K562 (cell line): Measurements from ENCODE around the gene CRB2. TPM values are rescaled to one million over a fixed set of nuclear protein-coding genes. Genes with fewer than 3 reads are reported as not detected.

ENCODE experiments used
- ATAC-seq: fragments of 200-7000 bp; cut with Tn5 transposase; 3 replicates; pipeline ENCODE4 v1.9.1; 2020; ENCODE audit warnings: moderate library complexity
- BruUV-seq: library from RNA; stranded (reverse); fragments of 400-500 nt; replicated peaks from 2 replicates; lab custom pipeline; 2021; lab: Mats Ljungman, UMichigan
- CTCF ChIA-PET: fragments of 300-600 bp; formaldehyde crosslinking; extraction: SDS; loops from one replicate; lab custom pipeline; 2021; ENCODE audit warnings: low intra/inter-chr PET ratio; lab: Yijun Ruan, JAX
- POLR2A ChIA-PET: fragments of 300-600, 350-650 bp; sonication (Branson Sonifier 250); formaldehyde crosslinking; extraction: SDS; loops from one replicate; lab custom pipeline; 2021; ENCODE audit warnings: antibody characterized with exemption, inconsistent platforms; lab: Yijun Ruan, JAX
- DNase-seq, 4 experiments: peaks; one replicate each; pipeline versions ENCODE4 v3.0.0 to v3.0.0-alpha.2; 2011 to 2018; ENCODE audit warnings: low spot score in 3 of 4, mixed read lengths in 3 of 4; ENCODE audit errors: extremely low read depth in 1 of 4
- FAIRE-seq: peaks from 2 replicates; lab custom pipeline; 2011; peaks lifted over from hg19 to GRCh38; lab: Jason Lieb, UNC
- H2AFZ ChIP-seq: 2 replicates; pipeline ENCODE4 v1.6.0; 2011; ENCODE audit warnings: low read depth, low read length, control low read depth, inconsistent platforms
- H3K27ac ChIP-seq: fragments of 200-600 bp; 3 replicates; pipeline ENCODE4 v1.8.0; 2011; ENCODE audit warnings: low read depth, mild to moderate bottlenecking, control low read depth, inconsistent platforms, low read length, moderate library complexity, mixed read lengths; ENCODE audit errors: extremely low read depth
- H3K27me3 ChIP-seq, 2 experiments: fragments of 300-600 bp in 1 of 2; 2 replicates in 1 of 2; 3 replicates in 1 of 2; pipeline versions ENCODE4 v1.6.0 to v1.8.0; 2011; ENCODE audit warnings: inconsistent platforms in 2 of 2, low read length in 2 of 2, mild to moderate bottlenecking in 1 of 2, mixed read lengths in 1 of 2, moderate library complexity in 1 of 2; ENCODE audit not compliant: control insufficient read depth in 2 of 2, insufficient read depth in 2 of 2
- H3K36me3 ChIP-seq: fragments of 300-600 bp; 3 replicates; pipeline ENCODE4 v1.8.0; 2011; ENCODE audit warnings: mild to moderate bottlenecking, low read length, inconsistent platforms; ENCODE audit not compliant: control insufficient read depth, insufficient read depth
- H3K4me1 ChIP-seq, 2 experiments: fragments of 200-600 bp in 1 of 2; replicated peaks in 1 of 2; 2 replicates in 1 of 2; 3 replicates in 1 of 2; pipeline versions ENCODE4 v1.5.1 to v1.8.0; 2011; ENCODE audit warnings: inconsistent platforms in 2 of 2, low read length in 2 of 2, mild to moderate bottlenecking in 1 of 2, mixed read lengths in 1 of 2, moderate library complexity in 1 of 2; ENCODE audit not compliant: control insufficient read depth in 2 of 2, insufficient read depth in 2 of 2
- H3K4me2 ChIP-seq: 2 replicates; pipeline ENCODE4 v1.6.1; 2011; ENCODE audit warnings: low read length, control low read depth, inconsistent platforms, mixed read lengths; ENCODE audit not compliant: insufficient read depth
- H3K4me3 ChIP-seq: fragments of 200-600 bp; sonication (generic), shearing (Covaris generic); 2 replicates; pipeline ENCODE4 v1.5.1; 2016; ENCODE audit warnings: control low read depth, inconsistent platforms
- H3K79me2 ChIP-seq: fragments of 200-600 bp; 3 replicates; pipeline ENCODE4 v1.8.0; 2011; ENCODE audit warnings: low read length, inconsistent platforms; ENCODE audit not compliant: control insufficient read depth, insufficient read depth
- H3K9ac ChIP-seq, 2 experiments: 2 replicates each; pipeline versions ENCODE4 v1.6.0 to v1.6.1; 2011; ENCODE audit warnings: low read depth in 2 of 2, low read length in 2 of 2, control low read depth in 1 of 2, inconsistent platforms in 1 of 2, mild to moderate bottlenecking in 1 of 2, mixed read lengths in 1 of 2; ENCODE audit not compliant: insufficient read depth in 1 of 2
- H3K9me1 ChIP-seq: one replicate; pipeline ENCODE4 v1.6.0; 2011; ENCODE audit warnings: inconsistent platforms, mild to moderate bottlenecking, low read length, moderate library complexity; ENCODE audit not compliant: control insufficient read depth, insufficient read depth
- H3K9me3 ChIP-seq: replicated peaks from 2 replicates; pipeline ENCODE4 v1.5.1; 2011; ENCODE audit warnings: low read depth, low read length, inconsistent platforms; ENCODE audit not compliant: control insufficient read depth, insufficient read depth
- H4K20me1 ChIP-seq: replicated peaks from 2 replicates; pipeline ENCODE4 v1.6.1; 2011; ENCODE audit warnings: low read length, inconsistent platforms, mixed read lengths; ENCODE audit not compliant: control insufficient read depth, insufficient read depth
- CBFA2T3 ChIP-seq: fragments of 450-650 bp; IDR thresholded peaks from 2 replicates; pipeline ENCODE4 v1.6.1; 2017
- KDM1A ChIP-seq, 2 experiments: fragments of 450-650 bp; IDR thresholded peaks; 2 replicates each; pipeline ENCODE4 v1.6.1; 2016; ENCODE audit warnings: mild to moderate bottlenecking in 2 of 2
- L3MBTL2 ChIP-seq: fragments of 450-650 bp; IDR thresholded peaks from 2 replicates; pipeline ENCODE4 v1.6.1; 2016; ENCODE audit warnings: mild to moderate bottlenecking, moderate library complexity
- RCOR1 ChIP-seq, 2 experiments: IDR thresholded peaks; 2 replicates each; pipeline ENCODE4 v1.6.1; 2012; ENCODE audit warnings: low read depth in 2 of 2, low read length in 2 of 2, borderline replicate concordance in 1 of 2, improper control_type of control experiment in 1 of 2
- SAP30 ChIP-seq: fragments of 200-600 bp; sonication (generic); IDR thresholded peaks from 2 replicates; pipeline ENCODE4 v1.6.1; 2012; ENCODE audit warnings: borderline replicate concordance, low read depth, mild to moderate bottlenecking, moderate library complexity, low read length, control low read depth, inconsistent platforms; ENCODE audit not compliant: insufficient read depth, poor library complexity, severe bottlenecking
- TAL1 ChIP-seq: fragments of 450-650 bp; IDR thresholded peaks from 2 replicates; pipeline ENCODE4 v1.6.1; 2016; ENCODE audit warnings: mild to moderate bottlenecking
- TCF3 ChIP-seq: sonication (generic); formaldehyde crosslinking; IDR thresholded peaks from 2 replicates; pipeline ENCODE4 v1.4.0; 2020; ENCODE audit warnings: mild to moderate bottlenecking, missing genetic modification reagents
- ZNF507 ChIP-seq: conservative IDR thresholded peaks from 2 replicates; pipeline ENCODE4 v1.6.1; 2017; ENCODE audit warnings: missing genetic modification characterization, missing compliant biosample characterization
- WGBS: fragments of 100-300 bp; shearing (Covaris generic); methylation state at CpG from one replicate; pipeline ENCODE4 v1.1.6; 2016; ENCODE audit warnings: low coverage, mixed read lengths; ENCODE audit not compliant: insufficient coverage; ENCODE audit errors: missing lambda C conversion rate; 5-methylcytosine and 5-hydroxymethylcytosine counted together
- in situ Hi-C: fragments of 300-500 bp; cut with MboI; formaldehyde crosslinking; loops from 4 replicates; pipeline ENCODE4 v1.15.0; 2018; ENCODE audit warnings: inconsistent platforms, mixed read lengths
- intact Hi-C: fragments of 100-400 bp; cut with micrococcal nuclease; formaldehyde crosslinking; loops from 2 replicates; pipeline ENCODE4 v1.14.2; 2022
- polyA plus RNA-seq, 8 experiments: library from polyadenylated mRNA; depleted of rRNA in 4 of 8; stranded (reverse) in 5 of 8; unstranded in 3 of 8; fragments of >200 nt; fragmentation: Nextera tagmentation in 2 of 8; fragmentation: Illumina TruSeq in 1 of 8; extraction: Ambion mirVana in 2 of 8; extraction: Trizol in 1 of 8; gene quantifications; 2 replicates each; pipeline versions ENCODE4 v1.2.1 to v1.2.3, GENCODE V29; 2011 to 2014; ENCODE audit warnings: inconsistent platforms in 1 of 8, missing spikeins in 1 of 8
- total RNA-seq, 7 experiments: library from RNA; depleted of rRNA in 6 of 7; stranded (reverse); fragments of >200 nt in 6 of 7; fragmentation: Illumina TruSeq in 2 of 7; extraction: Trizol in 2 of 7; gene quantifications; 2 replicates each; pipeline versions ENCODE4 v1.2.1 to v1.2.3, GENCODE V29; 2011 to 2021; ENCODE audit warnings: low replicate concordance in 1 of 7

Gene CRB2
- total and polyA plus RNA-seq, 9 of the 15 experiments (the other 6 are each of a cell fraction or from before 2014, with no cell fraction given), result 0.13 to 1.2 (median 0.25) TPM; not detected in 2

DNA sequence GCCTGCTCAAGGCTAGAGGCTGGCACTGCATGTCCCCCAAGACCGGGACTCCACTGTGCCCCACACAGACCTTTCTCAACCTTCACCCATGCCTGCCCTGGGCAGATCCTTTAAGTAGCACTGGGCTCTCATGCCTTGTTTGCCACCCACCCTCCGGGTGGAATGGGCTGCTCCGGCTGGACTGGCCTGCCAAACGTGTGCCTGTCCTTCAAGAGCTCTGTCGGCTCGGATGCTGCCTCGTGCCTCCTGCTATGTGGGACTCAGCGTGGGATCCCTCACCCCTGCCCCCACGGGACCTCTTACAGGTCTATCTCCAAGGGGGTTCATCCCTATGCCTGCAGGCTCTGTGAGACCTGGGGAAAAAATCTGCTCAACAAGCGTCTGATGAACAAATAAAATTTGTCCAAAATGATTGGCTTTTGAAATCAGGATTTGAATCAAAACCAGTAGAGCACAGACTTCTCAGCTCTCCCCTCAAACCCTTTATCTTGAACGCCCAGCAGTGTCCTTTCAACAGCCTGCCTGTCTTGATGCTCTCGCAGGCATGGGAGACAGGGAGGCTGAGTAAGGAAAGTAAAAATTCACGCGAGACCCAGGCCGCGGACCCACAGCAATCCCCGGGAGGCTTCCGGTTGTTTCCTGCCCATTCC, 56.3 kb downstream of the CRB2 start:
- H3K9me1 ChIP-seq, result no peaks in the 10 kb centered on the region
- intact Hi-C loops, result no loop called here
- no TSS peak for BruUV-seq
- H3K4me3 ChIP-seq, result no peak overlapping the region
- 35% methylated on average over 18 of the region's 18 CpGs for WGBS
- POLR2A ChIA-PET, result interaction anchor here (0.6 kb wide), 1 partner anchor 48 kb away, joined by 3 read pairs; no protein-coding TSS in a partner anchor
- H3K9me3 ChIP-seq, result no peaks in the 10 kb centered on the region
- in situ Hi-C loops, result no loop called here
- ATAC-seq (no peak), DNase-seq (no peak), FAIRE-seq (peak; percentile 15)
- no peak overlapping the region for H3K4me2 ChIP-seq
- H3K4me1 ChIP-seq, result peaks cover 5 to 8% of the 10 kb centered on the region in 2 experiments; a peak in 4 of 5 replicates
- H3K79me2 ChIP-seq, result no peaks in the 10 kb centered on the region
- no peak overlapping the region for H3K9ac ChIP-seq
- H3K27ac ChIP-seq, result no peak overlapping the region
- H2AFZ ChIP-seq, result no peak overlapping the region
- CTCF ChIA-PET, result no interaction called here
- H3K27me3 ChIP-seq, result no peaks in the 10 kb centered on the region
- no peaks in the 10 kb centered on the region for H3K36me3 ChIP-seq
- peak; percentile 27; the same call in 1 of the 2 replicates for TF ChIP-seq TCF3
- peak; percentile 61 to 68 for TF ChIP-seq KDM1A (IDR thresholded peaks at IDR 0.05)
- no peak for TF ChIP-seq L3MBTL2
- TF ChIP-seq TAL1, result peak; percentile 14; the same call in 1 of the 2 replicates
- TF ChIP-seq RCOR1 (IDR thresholded peaks at IDR 0.05; ENCODE audit: borderline replicate concordance in 1 of 2, low read depth in 2 of 2, low read length in 2 of 2), result 0 out of 4 replicates have a peak, but pooled peaks of 1 of the 2 experiments have one; percentile 31
- no peak for TF ChIP-seq ZNF507 (tag)
- peak; percentile 61 for TF ChIP-seq CBFA2T3
- TF ChIP-seq SAP30, result no peak
- H4K20me1 ChIP-seq, result 0 out of 2 replicates have a peak, but pooled peaks cover 3% of the 10 kb centered on the region
